ENCODE results near the gene NEDD8. TPM values are rescaled to one million over a fixed set of nuclear protein-coding genes. Genes with fewer than 3 reads are reported as not detected.
A peak's percentile ranks its signal among the peaks of the same experiment; 100 is the strongest.
"Not testable (repeated sequence)": the region's sequence is repeated elsewhere in the genome, so short reads cannot be mapped to it uniquely, and the experiment has no call there.

The NEDD8 gene
- total RNA-seq, 4 donors from 2014 or later = 68.6 to 109 (median 98.3) TPM

DNA sequence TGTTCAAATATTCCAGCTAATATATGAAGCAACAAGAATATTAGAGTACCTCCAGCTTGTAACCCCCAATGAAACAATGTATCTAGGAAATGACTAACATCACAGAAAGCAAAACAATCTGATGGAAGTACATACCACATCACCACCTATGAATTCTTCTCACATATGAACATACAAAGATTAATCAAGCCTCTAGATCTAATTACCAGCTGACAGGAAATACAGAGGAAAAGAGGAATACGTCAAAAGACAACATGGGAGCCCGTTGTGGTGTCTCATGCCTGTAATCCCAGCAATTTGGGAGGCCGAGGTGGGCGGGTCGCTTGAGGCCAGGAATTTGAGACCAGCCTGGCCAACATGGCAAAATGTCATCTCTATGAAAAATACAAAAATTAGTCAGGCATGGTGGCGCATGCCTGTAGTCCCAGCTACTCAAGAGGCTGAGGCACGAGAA lies 7.5 kb downstream of the NEDD8 start:
- no peaks in the 10 kb centered on the region for H3K27me3 ChIP-seq
- TF ChIP-seq EP300 (IDR thresholded peaks at IDR 0.05) (no peak), POLR2A (IDR thresholded peaks at IDR 0.05) (no peak), CTCF (IDR thresholded peaks at IDR 0.05) (no peak)
- H3K4me3 ChIP-seq = no peak overlapping the region
- peaks cover 0 to 15% (median 0%) of the 10 kb centered on the region in 3 donors for H3K36me3 ChIP-seq
- H3K27ac ChIP-seq = peak overlapping the region in 1 of 4 donors; percentile 13
- H3K4me1 ChIP-seq = peaks cover 0 to 3% (median 0%) of the 10 kb centered on the region in 4 donors
- no peaks in the 10 kb centered on the region for H3K9me3 ChIP-seq
- 73 to 85% methylated on average over 7 of the region's 7 CpGs for WGBS, 2 donors
- DNase-seq (ENCODE audit: low spot score in 2 of 2) = no peak

DNA sequence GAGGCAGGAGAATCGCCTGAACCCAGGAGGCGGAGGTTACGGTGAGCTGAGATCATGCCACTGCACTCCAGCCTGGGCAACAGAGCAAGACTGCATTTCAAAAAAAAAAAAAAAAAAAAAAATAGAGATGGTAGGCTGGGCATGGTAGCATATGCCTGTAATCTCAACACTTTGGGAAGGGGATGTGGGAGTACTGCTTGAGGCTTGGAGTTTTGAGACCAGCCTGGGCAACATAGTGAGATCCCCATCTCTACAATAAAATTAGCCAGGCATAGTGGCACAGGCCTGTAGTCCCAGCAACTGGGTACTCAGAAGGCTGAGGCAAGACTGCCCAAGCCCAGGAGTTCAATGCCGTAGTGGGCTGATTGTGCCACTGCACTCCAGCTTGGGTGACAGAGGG lies 9.2 kb downstream of the NEDD8 start:
- DNase-seq (ENCODE audit: low spot score in 2 of 2); H3K4me1 ChIP-seq; H3K27ac ChIP-seq; H3K4me3 ChIP-seq; H3K27me3 ChIP-seq; H3K9me3 ChIP-seq: not testable (repeated sequence)
- peaks cover 0 to 12% (median 0%) of the 10 kb centered on the region in 3 donors for H3K36me3 ChIP-seq
- WGBS, 2 donors = 93 to 96% methylated on average over 4 of the region's 4 CpGs

DNA sequence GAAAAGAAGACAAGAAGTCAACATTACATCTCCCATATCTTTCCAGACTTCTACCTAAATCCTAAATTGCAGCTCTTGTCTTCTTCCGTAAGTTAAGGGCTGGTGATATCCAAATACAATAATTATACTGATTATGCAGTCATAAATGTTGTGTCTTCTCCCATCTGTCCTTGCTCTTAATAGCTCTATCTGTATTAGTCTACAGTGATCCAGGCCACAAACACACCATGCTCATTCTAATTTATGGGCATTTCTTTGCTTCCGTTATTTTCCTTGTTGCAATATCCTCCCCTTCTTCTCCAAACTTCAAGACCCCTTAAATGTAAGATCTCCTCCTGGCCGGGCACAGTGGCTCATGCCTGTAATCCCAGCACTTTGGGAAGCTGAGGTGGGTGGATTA lies 12.6 kb downstream of the NEDD8 start:
- no peak for TF ChIP-seq CTCF (IDR thresholded peaks at IDR 0.05)
- no peak for TF ChIP-seq POLR2A (IDR thresholded peaks at IDR 0.05)
- no peak for TF ChIP-seq EP300 (IDR thresholded peaks at IDR 0.05)
- peaks cover 0 to 15% (median 7%) of the 10 kb centered on the region in 4 donors for H3K4me1 ChIP-seq
- no peak overlapping the region for H3K27ac ChIP-seq
- H3K27me3 ChIP-seq = no peaks in the 10 kb centered on the region
- no peak overlapping the region for H3K4me3 ChIP-seq
- peaks cover 0 to 16% (median 0%) of the 10 kb centered on the region in 3 donors for H3K36me3 ChIP-seq
- DNase-seq (ENCODE audit: low spot score in 2 of 2) = no peak
- H3K9me3 ChIP-seq = no peaks in the 10 kb centered on the region
- WGBS, 2 donors = 59% methylated on average over 3 of the region's 3 CpGs

DNA sequence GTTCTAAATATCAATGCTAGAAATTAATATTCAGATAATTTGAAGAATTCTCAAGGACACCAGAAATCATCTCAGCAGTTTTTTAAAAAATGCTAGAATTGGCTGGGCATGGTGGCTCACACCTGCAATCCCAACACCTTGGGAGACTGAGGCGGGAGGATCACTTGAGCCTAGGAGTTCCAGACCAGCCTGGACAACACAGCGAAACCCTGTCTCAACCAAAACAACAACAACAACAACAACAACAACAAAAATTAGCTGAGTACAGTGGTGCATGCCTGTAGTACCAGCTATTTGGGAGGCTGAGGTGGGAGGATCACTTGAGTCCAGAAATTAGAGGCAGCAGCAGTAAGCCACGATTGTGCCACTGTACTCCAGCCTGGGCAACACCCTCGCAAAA lies 13.1 kb downstream of the NEDD8 start:
- TF ChIP-seq EP300 (IDR thresholded peaks at IDR 0.05) = no peak
- TF ChIP-seq POLR2A (IDR thresholded peaks at IDR 0.05) = no peak
- TF ChIP-seq CTCF (IDR thresholded peaks at IDR 0.05) = no peak
- 83 to 92% methylated on average over 4 of the region's 4 CpGs for WGBS, 2 donors
- no peaks in the 10 kb centered on the region for H3K27me3 ChIP-seq
- H3K4me3 ChIP-seq = no peak overlapping the region
- no peak overlapping the region for H3K27ac ChIP-seq
- peaks cover 0 to 16% (median 0%) of the 10 kb centered on the region in 3 donors for H3K36me3 ChIP-seq
- no peaks in the 10 kb centered on the region for H3K9me3 ChIP-seq
- DNase-seq (ENCODE audit: low spot score in 2 of 2) = no peak
- H3K4me1 ChIP-seq = peaks cover 0 to 19% (median 10%) of the 10 kb centered on the region in 4 donors

GRCh38 chr14:24216876-24217275 lies 15.3 kb downstream of the NEDD8 start:
- H3K9me3 ChIP-seq; DNase-seq (ENCODE audit: low spot score in 2 of 2); H3K27me3 ChIP-seq; H3K27ac ChIP-seq; H3K4me3 ChIP-seq: not testable (repeated sequence)
- Histone ChIP-seq H3K4me1 (peaks cover 0 to 36% (median 22%) of the 10 kb centered on the region in 4 donors), H3K36me3 (peaks cover 0 to 16% (median 0%) of the 10 kb centered on the region in 3 donors)
- WGBS, 2 donors = 85 to 86% methylated on average over 1 of the region's 1 CpG

- no peak for DNase-seq (ENCODE audit: low spot score in 2 of 2)
- H3K27ac ChIP-seq = peak overlapping the region; percentile 83 to 98 (median 92)
- H3K9me3 ChIP-seq = no peaks in the 10 kb centered on the region
- peaks cover 0 to 18% (median 0%) of the 10 kb centered on the region in 3 donors for H3K36me3 ChIP-seq
- no peaks in the 10 kb centered on the region for H3K27me3 ChIP-seq
- no peak for TF ChIP-seq EP300 (IDR thresholded peaks at IDR 0.05)
- TF ChIP-seq POLR2A (IDR thresholded peaks at IDR 0.05) = no peak
- no peak for TF ChIP-seq CTCF (IDR thresholded peaks at IDR 0.05)
- 88 to 90% methylated on average over 2 of the region's 2 CpGs for WGBS, 2 donors
- H3K4me1 ChIP-seq = peaks cover 0 to 41% (median 24%) of the 10 kb centered on the region in 4 donors
- peak overlapping the region in 3 of 4 donors; percentile 70 to 89 (median 85) for H3K4me3 ChIP-seq
These were observed 15.8 kb downstream of the NEDD8 start for GRCh38 chr14:24216345-24216699.
